ENCODE results near the gene KRTAP5-8. TPM values are rescaled to one million over a fixed set of nuclear protein-coding genes. Genes with fewer than 3 reads are reported as not detected.

KRTAP5-8 gene
- total RNA-seq, 1 experiment from 2014 or later, result not detected

DNA sequence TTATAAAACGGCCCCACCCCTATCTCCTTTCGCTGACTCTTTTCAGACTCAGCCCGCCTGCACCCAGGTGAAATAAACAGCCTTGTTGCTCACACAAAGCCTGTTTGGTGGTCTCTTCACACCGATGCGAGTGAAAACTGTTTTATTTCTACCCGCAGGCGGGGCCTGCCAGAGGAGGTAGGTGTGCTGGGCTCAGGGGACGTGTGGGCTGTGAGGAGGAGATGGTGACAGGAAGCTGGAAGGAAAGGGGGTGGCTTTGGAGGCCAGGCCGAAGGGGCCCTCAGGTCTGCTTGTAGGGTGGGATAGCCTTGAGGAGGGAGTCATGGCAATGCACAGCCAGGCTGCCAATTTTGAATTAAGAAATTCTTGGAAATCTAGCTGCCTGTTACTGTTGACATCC, 32.0 kb upstream of the KRTAP5-8 start:
- Histone ChIP-seq H3K27me3 (ENCODE audit: insufficient read depth, low read length) (no peaks in the 10 kb centered on the region), H3K79me2 (ENCODE audit: insufficient read depth, low read length) (no peaks in the 10 kb centered on the region), H4K20me1 (ENCODE audit: control insufficient read depth, insufficient read depth, insufficient read length) (no peaks in the 10 kb centered on the region), H4K91ac (ENCODE audit: insufficient read length, low read depth, low read length) (no peak overlapping the region), H2AFZ (ENCODE audit: low read length) (no peak overlapping the region), H3K56ac (ENCODE audit: insufficient read length, low read depth, low read length) (no peak overlapping the region), H3K27ac (ENCODE audit: insufficient read length, low read depth, low read length) (no peak overlapping the region), H2BK5ac (ENCODE audit: insufficient read length, low read length) (no peak overlapping the region), H2BK20ac (ENCODE audit: low read depth, low read length, poor library complexity, severe bottlenecking) (no peak overlapping the region), H3K4me1 (ENCODE audit: insufficient read depth, low read length) (no peaks in the 10 kb centered on the region; the same call in 1 of the 2 replicates), H3K4me2 (ENCODE audit: insufficient read depth, insufficient read length, low read length) (no peak overlapping the region), H4K5ac (ENCODE audit: insufficient read length, low read depth, low read length) (no peak overlapping the region), H2AK5ac (ENCODE audit: insufficient read length, low read length) (no peak overlapping the region), H3K23me2 (ENCODE audit: insufficient read length, low read depth, low read length, poor library complexity, severe bottlenecking) (no peaks in the 10 kb centered on the region), H3K14ac (ENCODE audit: insufficient read depth, low read length) (no peak overlapping the region), H3K18ac (ENCODE audit: insufficient read length, low read depth, low read length) (no peak overlapping the region), H2BK12ac (ENCODE audit: insufficient read length, low read depth, low read length) (no peak overlapping the region), H3K9me3 (ENCODE audit: control insufficient read depth, low read depth, low read length) (peaks cover 14% of the 10 kb centered on the region), H2BK15ac (ENCODE audit: low read depth, low read length) (no peak overlapping the region), H3K4ac (ENCODE audit: low read depth, low read length) (no peak overlapping the region), H2BK120ac (ENCODE audit: low read depth, low read length, poor library complexity, severe bottlenecking) (no peak overlapping the region), H4K8ac (replicated peaks; ENCODE audit: insufficient read length, low read depth, low read length) (no peak overlapping the region), H3K9ac (ENCODE audit: extremely low read depth, insufficient read length, low read length) (no peak overlapping the region), H3T11ph (ENCODE audit: low read length) (no peak overlapping the region), H3K23ac (ENCODE audit: insufficient read length, low read depth, low read length) (no peak overlapping the region), H3K79me1 (ENCODE audit: insufficient read depth, low read depth, low read length, poor library complexity, severe bottlenecking) (no peaks in the 10 kb centered on the region)
- peaks cover 13 to 19% of the 10 kb centered on the region in 2 experiments for H3K4me1 Mint-ChIP-seq
- peaks cover 14% of the 10 kb centered on the region for H3K27me3 Mint-ChIP-seq (ENCODE audit: low read depth)
- DNase-seq, result no peak
- no CpG with 5 or more reads among the region's 9 CpGs for WGBS (ENCODE audit: extremely low coverage, insufficient read length, low lambda C conversion rate)
- H3K4me3 Mint-ChIP-seq, result no peak overlapping the region
- TF ChIP-seq, protein P1, sequence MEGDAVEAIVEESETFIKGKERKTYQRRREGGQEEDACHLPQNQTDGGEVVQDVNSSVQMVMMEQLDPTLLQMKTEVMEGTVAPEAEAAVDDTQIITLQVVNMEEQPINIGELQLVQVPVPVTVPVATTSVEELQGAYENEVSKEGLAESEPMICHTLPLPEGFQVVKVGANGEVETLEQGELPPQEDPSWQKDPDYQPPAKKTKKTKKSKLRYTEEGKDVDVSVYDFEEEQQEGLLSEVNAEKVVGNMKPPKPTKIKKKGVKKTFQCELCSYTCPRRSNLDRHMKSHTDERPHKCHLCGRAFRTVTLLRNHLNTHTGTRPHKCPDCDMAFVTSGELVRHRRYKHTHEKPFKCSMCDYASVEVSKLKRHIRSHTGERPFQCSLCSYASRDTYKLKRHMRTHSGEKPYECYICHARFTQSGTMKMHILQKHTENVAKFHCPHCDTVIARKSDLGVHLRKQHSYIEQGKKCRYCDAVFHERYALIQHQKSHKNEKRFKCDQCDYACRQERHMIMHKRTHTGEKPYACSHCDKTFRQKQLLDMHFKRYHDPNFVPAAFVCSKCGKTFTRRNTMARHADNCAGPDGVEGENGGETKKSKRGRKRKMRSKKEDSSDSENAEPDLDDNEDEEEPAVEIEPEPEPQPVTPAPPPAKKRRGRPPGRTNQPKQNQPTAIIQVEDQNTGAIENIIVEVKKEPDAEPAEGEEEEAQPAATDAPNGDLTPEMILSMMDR (conservative IDR thresholded peaks at IDR 0.05), result no peak
- peaks cover 42 to 45% of the 10 kb centered on the region in 2 experiments for H3K9me3 Mint-ChIP-seq
- H3K27ac Mint-ChIP-seq, result peak overlapping the region in 2 of 3 experiments; percentile 56 to 79; a peak in 2 of 7 replicates
- H3K36me3 Mint-ChIP-seq (ENCODE audit: insufficient read depth in 1 of 3, low read depth in 3 of 3), result peaks cover 16 to 45% (median 26%) of the 10 kb centered on the region in 3 experiments

All from H9 (cell line).